ENCODE measurements around the gene ATP9B. TPM values are rescaled to one million over a fixed set of nuclear protein-coding genes. Genes with fewer than 3 reads are reported as not detected.

ATP9B gene
- total and polyA plus RNA-seq, 10 of the 15 experiments (the other 5 are each of a cell fraction or from before 2014, with no cell fraction given), result 0.74 to 20.7 (median 12.9) TPM

DNA sequence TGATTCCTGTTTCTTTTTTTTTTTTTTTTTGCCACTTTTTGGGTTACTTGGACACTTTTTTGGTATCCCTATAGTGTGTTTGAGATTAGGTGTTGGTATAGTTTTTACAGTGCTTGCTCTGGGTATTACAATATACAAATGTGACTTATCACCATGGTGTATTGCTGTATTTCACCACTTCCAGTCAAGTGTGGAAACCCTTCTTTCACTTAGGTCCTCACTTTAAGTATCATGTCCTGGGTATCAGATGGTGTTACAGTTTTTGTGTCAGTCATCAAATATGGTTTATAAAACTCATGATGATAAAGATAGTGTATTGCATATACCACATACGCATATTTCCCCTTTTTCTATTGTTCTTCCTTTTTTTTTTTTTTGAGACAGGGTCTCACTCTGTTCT is 1.8 kb downstream of the ATP9B start:
- 58% methylated on average over 1 of the region's 1 CpG for WGBS (ENCODE audit: insufficient coverage, insufficient replicate concordance, low lambda C conversion rate, missing lambda C conversion rate)
- no peaks in the 10 kb centered on the region for H3K27me3 ChIP-seq (replicated peaks in 1 of 2; ENCODE audit: control insufficient read depth in 2 of 2, insufficient read depth in 2 of 2, low read length in 1 of 2)
- ChIA-PET CTCF (no interaction called here), POLR2A (no interaction called here), SMC1A (ENCODE audit: uncharacterized antibody, unreplicated experiment) (no interaction called here), RAD21 (ENCODE audit: unreplicated experiment) (interaction anchor here (0.6 kb wide), 1 partner anchor 147 kb away, joined by 3 read pairs; no protein-coding TSS in a partner anchor)
- no peaks in the 10 kb centered on the region for H3K36me3 ChIP-seq (ENCODE audit: control insufficient read depth in 2 of 2, insufficient read depth in 2 of 2, low read length in 1 of 2)
- peak; percentile 76 for FAIRE-seq
- H3K9ac ChIP-seq (ENCODE audit: control insufficient read depth, insufficient read depth, low read length), result no peak overlapping the region
- H3K4me1 ChIP-seq (ENCODE audit: control insufficient read depth, insufficient read depth, low read length), result no peaks in the 10 kb centered on the region; the same call in 1 of the 2 replicates
- H3K4me2 ChIP-seq (ENCODE audit: control insufficient read depth, insufficient read depth), result peak overlapping the region; percentile 70
- peaks cover 34% of the 10 kb centered on the region for H3K79me2 ChIP-seq (ENCODE audit: control insufficient read depth, insufficient read depth, low read length)
- no TSS peak for BruUV-seq (replicated peaks)
- H3K9me3 ChIP-seq (replicated peaks; ENCODE audit: control insufficient read depth, insufficient read depth, low read length), result no peaks in the 10 kb centered on the region; the same call in none of the 3 replicates
- no peak for DNase-seq (ENCODE audit: low read depth, low spot score)
- intact Hi-C loops (cut with micrococcal nuclease; ENCODE audit: unreplicated experiment), result no loop called here
- H3K27ac ChIP-seq (ENCODE audit: control insufficient read depth, insufficient read depth), result no peak overlapping the region
- H4K20me1 ChIP-seq (ENCODE audit: control insufficient read depth, insufficient read depth), result no peaks in the 10 kb centered on the region
- no peak for TF ChIP-seq CHD4 (IDR thresholded peaks at IDR 0.05)
- TF ChIP-seq ZNF384 (IDR thresholded peaks at IDR 0.05; ENCODE audit: borderline replicate concordance, low read depth, low read length), result peak; percentile 45
- in situ Hi-C loops (cut with MboI), result no loop called here
- H2AFZ ChIP-seq (ENCODE audit: control insufficient read depth, low read depth, low read length), result no peak overlapping the region
- ATAC-seq, result no peak
- H3K4me3 ChIP-seq, result peak overlapping the region; percentile 80; the same call in 1 of the 2 replicates

GRCh38 chr18:79071503-79072210 is 2.5 kb downstream of the ATP9B start:
- Histone ChIP-seq H3K27me3 (replicated peaks in 1 of 2; ENCODE audit: control insufficient read depth in 2 of 2, insufficient read depth in 2 of 2, low read length in 1 of 2) (no peaks in the 10 kb centered on the region), H4K20me1 (ENCODE audit: control insufficient read depth, insufficient read depth) (no peaks in the 10 kb centered on the region), H3K79me2 (ENCODE audit: control insufficient read depth, insufficient read depth, low read length) (peaks cover 34% of the 10 kb centered on the region), H3K9me3 (replicated peaks; ENCODE audit: control insufficient read depth, insufficient read depth, low read length) (no peaks in the 10 kb centered on the region; the same call in none of the 3 replicates), H3K4me1 (ENCODE audit: control insufficient read depth, insufficient read depth, low read length) (no peaks in the 10 kb centered on the region; the same call in 1 of the 2 replicates), H3K27ac (ENCODE audit: control insufficient read depth, insufficient read depth) (no peak overlapping the region), H3K4me2 (ENCODE audit: control insufficient read depth, insufficient read depth) (peak overlapping the region; percentile 38; the same call in 1 of the 2 replicates), H3K36me3 (ENCODE audit: control insufficient read depth in 2 of 2, insufficient read depth in 2 of 2, low read length in 1 of 2) (no peaks in the 10 kb centered on the region), H3K9ac (ENCODE audit: control insufficient read depth, insufficient read depth, low read length) (no peak overlapping the region), H3K4me3 (no peak overlapping the region), H2AFZ (ENCODE audit: control insufficient read depth, low read depth, low read length) (no peak overlapping the region)
- BruUV-seq (replicated peaks), result no TSS peak
- POLR2A ChIA-PET, result no interaction called here
- WGBS (ENCODE audit: insufficient coverage, insufficient replicate concordance, low lambda C conversion rate, missing lambda C conversion rate), result 93% methylated on average over 2 of the region's 3 CpGs
- in situ Hi-C loops (cut with MboI), result no loop called here
- DNase-seq (ENCODE audit: low read depth, low spot score) (no peak), ATAC-seq (no peak), FAIRE-seq (no peak)
- SMC1A ChIA-PET (ENCODE audit: uncharacterized antibody, unreplicated experiment), result no interaction called here
- intact Hi-C loops (cut with micrococcal nuclease; ENCODE audit: unreplicated experiment), result no loop called here
- RAD21 ChIA-PET (ENCODE audit: unreplicated experiment), result interaction anchor here (0.6 kb wide), 1 partner anchor 148 kb away, joined by 3 read pairs; no protein-coding TSS in a partner anchor
- CTCF ChIA-PET, result no interaction called here
- no peak for TF ChIP-seq HSF1 (IDR thresholded peaks at IDR 0.05; ENCODE audit: low read depth, low read length)
- peak; percentile 35 for TF ChIP-seq PBX3 (IDR thresholded peaks at IDR 0.05; ENCODE audit: insufficient replicate concordance, low read depth, low read length)
- no peak for TF ChIP-seq ESRRA (IDR thresholded peaks at IDR 0.05; ENCODE audit: low read length)
- no peak for TF ChIP-seq TAF1 (IDR thresholded peaks at IDR 0.05; ENCODE audit: borderline replicate concordance, low read depth, low read length)
- TF ChIP-seq, protein P1, sequence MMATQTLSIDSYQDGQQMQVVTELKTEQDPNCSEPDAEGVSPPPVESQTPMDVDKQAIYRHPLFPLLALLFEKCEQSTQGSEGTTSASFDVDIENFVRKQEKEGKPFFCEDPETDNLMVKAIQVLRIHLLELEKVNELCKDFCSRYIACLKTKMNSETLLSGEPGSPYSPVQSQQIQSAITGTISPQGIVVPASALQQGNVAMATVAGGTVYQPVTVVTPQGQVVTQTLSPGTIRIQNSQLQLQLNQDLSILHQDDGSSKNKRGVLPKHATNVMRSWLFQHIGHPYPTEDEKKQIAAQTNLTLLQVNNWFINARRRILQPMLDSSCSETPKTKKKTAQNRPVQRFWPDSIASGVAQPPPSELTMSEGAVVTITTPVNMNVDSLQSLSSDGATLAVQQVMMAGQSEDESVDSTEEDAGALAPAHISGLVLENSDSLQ (IDR thresholded peaks at IDR 0.05), result peak; percentile 66
- TF ChIP-seq GATAD2B (conservative IDR thresholded peaks at IDR 0.05; ENCODE audit: low read depth), result no peak
- TF ChIP-seq ATF7 (IDR thresholded peaks at IDR 0.05; ENCODE audit: low read depth), result no peak
